GM21423 (cell line): Measurements from ENCODE around the gene RUBCN.
A peak's percentile ranks its signal among the peaks of the same experiment; 100 is the strongest.
"Not testable (repeated sequence)": the region's sequence is repeated elsewhere in the genome, so short reads cannot be mapped to it uniquely, and the experiment has no call there.

Experiments used
- ATAC-seq: cut with Tn5 transposase; IDR thresholded peaks from one replicate; pipeline ENCODE4 v1.9.1; 2021; ENCODE audit warnings: mild to moderate bottlenecking, moderate library complexity; ENCODE audit not compliant: unreplicated experiment

Gene RUBCN

GRCh38 chr3:197686899-197687298, 49.8 kb downstream of the RUBCN start:
- ATAC-seq: no peak

DNA sequence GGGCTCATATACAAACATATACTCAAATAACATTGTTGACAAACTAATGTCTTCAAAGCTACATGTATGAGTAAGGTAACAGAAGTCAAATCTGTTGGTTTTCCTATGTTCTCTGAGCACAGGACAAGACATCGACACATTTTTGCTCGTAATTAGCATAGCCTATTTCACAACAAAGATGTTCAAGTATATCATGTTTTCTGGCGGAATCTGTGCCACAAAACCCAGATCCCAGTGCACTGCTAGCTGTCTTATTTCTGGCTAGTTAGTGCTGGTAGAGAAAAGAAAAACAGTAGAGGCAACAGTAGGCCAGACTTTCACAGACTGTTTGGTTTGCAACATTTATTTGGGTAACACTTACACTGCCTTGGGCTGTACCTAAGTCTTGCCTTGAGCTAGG, 51.2 kb downstream of the RUBCN start:
- no peak for ATAC-seq

GRCh38 chr3:197683191-197683590, 53.5 kb downstream of the RUBCN start:
- ATAC-seq: no peak

- ATAC-seq: no peak
Measured at GRCh38 chr3:197682713-197683112, 54.0 kb downstream of the RUBCN start.

- no peak for ATAC-seq
Measured at GRCh38 chr3:197680955-197681521, 55.7 kb downstream of the RUBCN start.

DNA sequence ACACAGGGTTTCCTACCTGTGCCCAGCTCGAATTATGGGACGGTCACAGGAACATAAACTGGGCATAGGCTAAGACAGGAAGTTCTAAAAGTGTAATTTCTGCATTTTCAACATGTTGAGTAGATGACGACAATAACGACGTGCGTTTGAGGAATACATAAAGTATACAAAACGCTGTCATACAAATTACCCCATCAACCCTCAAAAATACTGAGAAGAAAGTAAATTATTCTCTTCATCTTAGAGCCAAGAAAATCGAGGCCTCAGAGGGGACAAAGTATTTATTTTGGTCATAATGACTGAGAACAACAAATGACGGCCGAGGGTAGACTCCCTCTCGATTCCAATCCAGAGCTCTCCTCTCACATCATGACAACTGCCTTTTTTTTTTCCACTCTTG, 60.8 kb downstream of the RUBCN start:
- ATAC-seq: no peak

GRCh38 chr3:197675563-197675860, 61.2 kb downstream of the RUBCN start:
- no peak for ATAC-seq

DNA sequence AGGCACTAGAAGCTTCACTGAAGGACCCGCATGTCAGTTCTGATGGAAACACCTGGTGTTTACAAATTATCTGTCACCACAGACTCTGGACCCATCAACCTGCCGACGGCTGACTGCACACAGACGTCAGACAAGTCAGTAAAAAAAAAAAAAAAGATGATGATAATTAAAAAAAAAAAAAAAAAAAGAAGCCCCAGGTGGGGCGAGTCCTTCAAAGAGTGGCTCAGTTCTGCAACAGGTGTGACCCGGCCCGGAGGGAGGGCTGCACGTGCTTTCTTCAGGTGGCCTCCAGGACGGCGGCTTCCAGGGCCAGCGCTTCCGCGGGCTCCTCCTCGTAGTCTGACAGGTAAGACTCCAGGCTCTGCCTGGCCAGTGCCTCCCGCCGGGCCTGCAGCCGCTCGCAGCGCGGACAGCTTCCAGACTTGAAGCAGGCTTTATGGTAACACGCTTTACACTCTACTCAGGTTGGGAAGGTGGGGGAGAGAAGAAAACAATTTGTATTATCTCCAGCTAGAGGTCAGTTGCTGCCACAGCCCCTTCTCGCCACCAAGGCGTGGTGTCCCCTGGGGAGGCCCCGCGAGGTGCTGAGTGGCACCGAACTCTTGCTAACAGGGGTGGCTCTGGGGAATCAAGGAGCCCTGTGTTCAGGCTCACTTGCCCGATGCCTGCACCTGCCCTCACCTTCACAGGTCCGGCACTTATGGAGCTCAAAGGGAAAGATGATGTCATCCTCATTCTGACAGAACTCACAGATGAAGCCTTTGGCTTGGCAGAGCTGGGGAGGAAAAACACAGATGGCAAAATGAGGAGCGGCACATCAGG, 61.8 kb downstream of the RUBCN start:
- ATAC-seq: no peak

DNA sequence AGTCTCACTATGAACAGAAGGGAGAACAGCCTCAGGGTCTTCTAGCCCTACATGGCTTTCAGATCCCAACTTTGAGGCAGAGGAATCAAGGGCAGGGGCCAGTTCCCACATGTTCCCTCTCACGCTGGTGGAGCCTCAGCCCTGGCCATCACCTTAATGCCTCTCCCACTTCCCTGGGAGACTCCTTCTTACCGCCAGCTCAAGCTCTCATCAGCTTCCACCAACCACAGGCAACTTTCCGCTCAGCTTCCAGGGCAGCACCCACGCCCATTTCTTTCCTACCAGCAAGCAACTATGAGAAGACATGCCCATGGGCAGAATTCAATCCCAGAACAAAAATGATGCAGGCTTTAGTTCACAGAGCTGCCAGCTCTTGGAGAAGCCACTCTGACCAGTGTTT, 63.5 kb downstream of the RUBCN start:
- no peak for ATAC-seq

- ATAC-seq: no peak
Measured at GRCh38 chr3:197670361-197670760, 66.3 kb downstream of the RUBCN start.

GRCh38 chr3:197667968-197668367, 68.7 kb downstream of the RUBCN start:
- no peak for ATAC-seq

DNA sequence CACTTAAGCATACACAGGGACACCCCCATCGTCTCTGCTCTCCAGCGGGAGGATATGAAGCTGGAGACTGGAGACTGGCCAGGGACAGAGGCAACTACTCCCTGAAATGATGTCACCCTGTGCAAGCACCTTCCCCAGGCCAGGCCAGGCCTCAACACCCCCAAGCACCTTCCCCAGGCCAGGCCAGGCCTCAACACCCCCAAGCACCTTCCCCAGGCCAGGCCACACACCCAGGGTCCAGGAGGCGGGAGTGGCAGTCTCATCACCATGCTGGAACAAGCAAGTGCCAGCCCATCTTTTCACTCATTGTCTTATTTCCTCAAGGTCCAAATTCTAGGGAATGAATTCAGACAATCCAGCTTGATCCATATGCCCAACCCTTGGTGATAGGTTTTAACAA, 69.4 kb downstream of the RUBCN start:
- ATAC-seq: not testable (repeated sequence)

DNA sequence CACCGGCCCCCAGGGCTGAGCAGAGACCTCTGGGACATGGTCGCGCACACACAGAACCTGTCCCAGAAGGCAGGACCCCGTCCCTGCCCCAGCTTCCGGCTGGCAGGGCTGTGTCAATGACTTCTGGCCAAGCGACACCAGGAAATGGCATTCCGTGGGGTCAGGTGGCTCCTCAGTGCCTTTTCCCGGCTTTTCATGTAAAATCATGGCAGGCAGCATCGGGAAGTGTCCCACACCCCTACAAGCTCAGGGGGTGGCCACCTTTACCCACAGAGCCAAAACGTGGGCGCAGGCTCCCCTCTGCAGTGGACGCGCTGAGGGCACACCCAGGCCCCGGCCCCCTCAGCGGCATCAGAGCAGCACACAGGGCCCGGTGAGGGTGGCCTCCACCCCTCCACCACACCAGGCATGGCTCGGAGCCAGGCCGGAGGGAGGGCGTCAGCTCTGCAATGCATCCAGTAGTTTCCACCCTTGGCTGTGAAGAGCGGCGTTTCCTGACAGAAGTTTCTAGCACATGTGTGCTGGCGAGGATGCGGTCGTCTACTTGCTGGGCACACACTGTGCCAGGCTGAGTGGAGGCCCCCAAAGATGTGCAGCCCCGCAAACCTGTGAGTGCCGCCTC, 70.4 kb downstream of the RUBCN start:
- not testable (repeated sequence) for ATAC-seq

DNA sequence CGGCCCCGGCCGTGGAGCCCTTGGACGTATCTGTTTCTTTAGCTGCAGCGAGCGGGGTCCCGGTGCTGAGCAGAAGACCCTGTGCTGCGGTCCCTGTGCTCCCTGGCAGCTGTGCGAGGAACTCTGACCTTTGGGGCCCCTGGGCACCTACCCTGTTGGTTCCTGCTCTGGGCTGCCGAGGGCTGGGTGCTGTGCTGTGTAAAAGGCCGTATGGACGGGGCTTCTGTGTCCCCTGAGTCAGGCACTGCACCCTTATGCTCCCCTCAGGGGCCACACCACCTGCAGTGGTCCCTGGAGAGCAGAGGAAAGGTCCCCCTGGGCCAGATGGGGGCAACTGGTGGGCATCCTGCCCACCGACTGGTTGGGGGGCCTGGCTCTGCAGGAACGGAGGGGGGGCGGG, 71.2 kb downstream of the RUBCN start:
- not testable (repeated sequence) for ATAC-seq

DNA sequence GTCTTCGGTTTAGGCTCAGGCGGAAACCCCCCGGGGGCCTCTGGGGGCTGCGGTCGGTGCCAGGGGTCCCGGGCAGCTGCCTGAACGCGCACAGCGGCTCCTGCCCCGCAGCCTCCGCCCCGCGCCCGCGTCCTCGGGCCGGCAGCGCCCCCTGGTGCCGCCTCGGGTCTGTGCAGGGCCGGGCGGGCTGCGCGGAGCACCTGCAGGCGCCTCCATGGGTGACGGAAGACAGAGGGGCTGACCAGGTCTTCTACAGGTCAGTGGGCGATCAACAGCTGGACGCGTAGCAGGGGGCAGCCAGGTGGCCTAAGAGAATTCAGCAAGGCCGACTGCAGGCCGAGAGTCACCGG, 71.6 kb downstream of the RUBCN start:
- ATAC-seq: peak; percentile 92

DNA sequence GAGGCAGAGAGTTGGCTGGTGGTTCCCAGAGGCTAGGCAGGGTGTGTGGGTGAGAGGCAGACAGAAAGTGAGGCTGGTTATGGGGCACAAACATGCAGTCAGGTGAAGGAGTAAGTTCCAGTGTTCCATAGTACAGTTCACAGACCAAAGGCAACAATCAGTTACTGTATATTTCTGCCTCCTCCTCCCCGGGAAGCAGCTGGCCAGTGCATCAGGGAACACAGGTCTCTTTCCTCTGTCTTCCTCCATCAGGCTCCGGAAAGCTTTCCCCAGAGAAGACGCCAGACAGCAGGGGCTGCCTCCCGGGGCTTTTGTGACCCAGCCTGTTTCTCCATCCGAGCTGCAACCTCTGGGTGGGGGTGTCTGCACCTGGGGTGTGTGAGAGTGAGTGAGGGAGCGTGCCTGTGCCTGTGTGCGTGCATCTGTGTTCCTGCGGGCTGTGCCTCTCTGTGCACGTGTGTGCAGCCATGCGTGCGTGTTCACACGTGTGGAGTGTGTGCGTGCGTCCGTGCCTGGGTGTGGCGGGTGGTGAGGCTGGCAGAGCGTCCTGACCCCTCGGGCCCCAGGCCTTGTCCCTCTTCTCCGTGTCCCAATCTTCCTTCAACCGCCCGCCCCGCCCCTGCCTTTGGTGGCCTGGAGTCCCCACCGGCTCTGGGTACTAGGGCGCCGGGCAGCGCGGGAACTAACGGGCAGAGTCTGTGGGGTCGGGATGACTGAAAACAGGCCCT, 72.1 kb downstream of the RUBCN start:
- peak; percentile 39 for ATAC-seq

DNA sequence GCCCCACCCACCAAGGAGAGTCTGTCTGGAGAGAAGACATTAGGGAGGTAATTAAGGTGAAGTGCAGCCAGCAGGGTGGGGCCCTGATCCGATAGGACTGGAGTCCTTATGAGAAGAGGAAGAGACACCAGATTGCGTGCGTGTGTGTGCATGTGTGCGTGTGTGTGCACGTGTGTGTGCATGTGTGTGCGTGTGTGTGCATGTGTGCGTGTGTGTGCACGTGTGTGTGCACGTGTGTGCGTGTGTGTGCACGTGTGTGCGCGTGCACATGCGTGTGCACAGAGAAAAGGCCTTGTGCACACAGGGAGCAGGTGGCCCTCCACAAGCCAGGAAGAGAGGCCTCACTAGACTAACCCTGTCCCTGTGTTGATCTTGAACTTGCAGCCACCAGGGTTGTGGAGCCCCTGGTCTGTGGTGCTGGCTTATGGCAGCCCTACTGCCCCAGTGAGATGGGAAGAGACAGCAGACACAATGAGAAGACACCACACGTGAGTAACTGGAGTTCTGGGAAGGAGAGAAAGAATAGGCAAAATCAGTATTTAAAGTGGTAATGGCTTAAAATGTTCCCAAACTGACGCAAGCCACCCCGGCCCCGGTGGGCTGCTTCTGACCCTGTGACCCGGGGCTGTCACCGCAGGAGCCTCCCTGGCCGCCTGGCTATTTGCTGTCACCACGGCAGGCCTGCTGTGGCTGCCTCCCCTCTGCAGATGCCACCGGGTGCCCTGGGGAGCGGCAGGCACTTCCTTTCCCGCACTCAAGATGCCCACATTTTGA, 73.2 kb downstream of the RUBCN start:
- ATAC-seq: not testable (repeated sequence)

GRCh38 chr3:197662352-197662751, 74.4 kb downstream of the RUBCN start:
- not testable (repeated sequence) for ATAC-seq

DNA sequence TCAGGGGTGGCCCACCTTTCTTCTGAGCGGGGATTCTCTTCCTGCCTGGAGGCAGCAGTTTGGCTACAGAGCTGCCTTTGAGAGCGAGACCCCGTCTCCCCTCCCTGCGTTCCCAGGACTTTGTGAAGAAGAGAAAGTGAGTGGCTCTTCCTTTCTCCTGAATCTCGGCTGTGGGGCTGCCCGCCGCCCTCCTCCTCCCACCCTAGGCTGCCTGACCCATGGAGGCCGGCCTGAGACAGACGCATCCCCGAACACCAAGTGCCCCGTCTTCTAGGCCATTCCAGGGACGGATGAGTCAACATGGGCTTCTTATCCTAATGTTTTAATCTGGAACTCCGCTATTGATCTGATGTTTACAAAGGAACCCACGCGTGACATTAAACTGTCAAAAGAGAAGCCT, 74.8 kb downstream of the RUBCN start:
- ATAC-seq: not testable (repeated sequence)

DNA sequence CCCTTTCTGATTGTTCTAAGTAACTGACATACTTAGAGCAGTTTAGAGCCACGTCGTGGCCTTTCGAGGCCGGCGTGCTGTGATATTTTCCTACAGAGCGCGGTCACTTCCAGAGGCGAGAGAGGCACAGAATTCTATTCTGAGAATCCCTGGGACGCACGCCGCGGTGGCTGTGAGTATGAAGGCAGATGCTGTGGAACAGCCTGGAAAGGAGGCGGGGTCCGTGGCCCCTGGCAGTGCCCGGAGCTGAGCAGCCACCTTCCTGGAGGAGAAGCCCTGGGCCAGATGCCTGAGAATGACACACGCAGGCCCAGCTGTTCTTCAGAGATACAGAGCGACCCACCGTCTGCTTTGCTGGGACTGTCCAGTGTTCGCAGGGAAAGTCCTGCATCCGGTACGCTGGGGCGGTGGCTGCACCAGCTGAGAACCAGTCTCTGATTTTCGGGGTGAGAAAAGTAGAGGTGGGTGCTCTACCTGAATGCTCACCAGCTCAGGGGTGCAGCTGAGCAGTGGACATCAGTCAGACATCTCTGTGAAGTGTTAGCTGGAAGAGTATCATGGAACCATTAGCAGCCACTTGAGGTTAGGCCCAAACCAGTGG, 75.4 kb downstream of the RUBCN start:
- ATAC-seq: not testable (repeated sequence)

GRCh38 chr3:197659701-197660100, 77.0 kb downstream of the RUBCN start:
- ATAC-seq: not testable (repeated sequence)
